HG02885 (cell line): ENCODE results near the gene ZNF592.

Experiments
- ATAC-seq: cut with Tn5 transposase; IDR thresholded peaks from one replicate; pipeline ENCODE4 v1.9.1; 2021; ENCODE audit warnings: mild to moderate bottlenecking; ENCODE audit not compliant: unreplicated experiment, poor library complexity

ZNF592 gene

DNA sequence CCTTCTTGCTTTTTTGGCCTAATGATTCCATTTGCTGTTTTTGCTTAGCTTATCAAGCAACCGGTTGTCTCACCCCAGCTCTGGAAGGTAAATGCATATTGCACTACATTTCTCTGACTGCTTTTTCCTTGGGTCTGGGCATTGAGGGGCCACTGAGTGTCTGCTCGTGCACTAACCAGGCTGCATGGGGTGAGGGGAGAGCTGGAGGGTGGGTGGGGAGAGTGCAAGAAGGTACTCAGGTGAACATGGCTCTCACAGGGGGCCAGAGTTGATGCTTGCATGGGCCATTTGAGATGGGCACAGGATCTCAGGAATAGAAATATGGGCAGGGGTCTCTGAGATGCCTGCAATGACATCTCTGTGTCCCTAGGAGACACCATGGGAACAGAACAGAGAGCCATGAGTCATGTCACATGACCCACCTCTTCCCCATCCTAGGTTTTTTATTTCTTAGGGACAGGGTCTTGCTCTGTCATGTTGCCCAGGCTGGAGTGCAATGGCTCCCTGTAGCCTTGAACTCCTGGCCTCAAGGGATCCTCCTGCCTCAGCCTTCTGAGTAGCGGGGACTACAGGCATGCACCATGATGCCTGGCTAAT, 75.0 kb downstream of the ZNF592 start:
- no peak for ATAC-seq

DNA sequence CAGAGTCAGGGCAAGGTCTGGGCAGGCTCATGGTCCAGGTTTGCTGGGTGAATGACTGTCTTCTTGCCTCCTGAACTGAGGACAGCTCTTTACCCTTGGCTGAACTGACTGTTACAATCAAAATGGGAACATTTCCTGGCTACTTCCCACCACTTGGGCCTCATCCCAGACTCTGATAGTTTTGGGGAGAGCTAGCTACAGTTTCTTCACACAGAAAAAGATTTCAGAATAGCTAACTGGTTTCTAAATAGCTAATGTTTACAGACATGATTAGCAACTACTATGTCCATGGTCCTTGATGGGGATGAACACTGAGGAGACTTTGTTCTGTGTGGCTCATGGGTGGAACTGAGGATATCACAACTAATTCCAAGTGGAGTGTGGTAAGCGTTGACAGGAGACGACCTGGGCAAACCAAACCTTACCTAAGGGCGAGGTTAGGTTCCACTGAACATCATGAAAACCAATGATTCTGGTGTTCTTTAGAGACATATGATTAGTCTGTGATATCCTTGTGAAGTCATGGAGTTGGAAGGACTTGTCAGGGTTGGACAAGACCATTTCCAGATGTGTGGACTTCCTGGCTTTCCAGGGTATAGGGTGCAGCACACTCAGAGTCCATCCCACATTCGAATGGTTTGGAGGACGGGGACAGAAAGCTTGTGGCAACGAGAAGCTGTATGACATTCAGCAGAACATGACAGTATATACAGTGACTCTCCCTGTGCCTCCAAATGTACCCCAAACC, 76.0 kb downstream of the ZNF592 start:
- no peak for ATAC-seq

DNA sequence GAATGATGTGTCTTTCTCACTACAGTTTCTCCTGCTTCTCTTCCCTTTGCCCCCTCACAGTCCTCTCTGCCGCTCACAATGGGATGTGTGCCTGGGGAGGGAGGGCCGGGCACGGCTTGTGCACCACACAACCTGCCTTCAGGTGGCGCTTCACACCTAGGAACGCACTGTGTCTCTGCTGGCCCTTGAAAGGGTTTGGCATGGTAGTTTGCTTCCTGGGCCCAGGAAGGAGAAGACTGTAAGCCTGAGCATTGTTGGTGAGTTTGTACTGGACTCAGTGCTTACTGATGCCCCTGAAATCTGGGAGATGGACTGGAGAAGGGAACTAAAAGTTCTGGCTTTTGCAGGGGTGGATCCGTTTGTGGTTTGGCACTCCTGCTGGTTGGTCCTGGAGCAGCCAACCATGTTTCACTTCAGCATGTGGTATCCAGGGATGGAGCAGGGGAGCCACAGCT, 78.0 kb downstream of the ZNF592 start:
- no peak for ATAC-seq

DNA sequence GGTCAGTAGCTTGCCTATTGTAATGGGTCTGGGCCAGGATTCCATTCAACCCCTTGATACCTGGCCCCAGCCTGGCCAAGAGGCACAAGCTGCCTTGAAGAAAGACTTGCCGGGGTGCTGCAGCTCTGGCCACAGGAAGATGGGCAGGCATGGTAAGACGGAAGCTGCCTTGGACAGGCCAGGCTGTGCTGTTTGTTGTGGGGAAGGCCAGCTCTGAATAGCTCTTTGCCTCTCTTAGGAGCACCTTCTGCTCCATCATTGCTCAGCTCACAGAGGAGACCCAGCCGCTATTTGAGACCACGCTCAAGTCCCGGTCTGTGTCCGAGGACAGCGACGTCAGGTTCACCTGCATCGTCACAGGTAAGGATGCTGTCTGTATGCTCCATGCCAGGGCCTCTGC, 78.9 kb downstream of the ZNF592 start:
- no peak for ATAC-seq

DNA sequence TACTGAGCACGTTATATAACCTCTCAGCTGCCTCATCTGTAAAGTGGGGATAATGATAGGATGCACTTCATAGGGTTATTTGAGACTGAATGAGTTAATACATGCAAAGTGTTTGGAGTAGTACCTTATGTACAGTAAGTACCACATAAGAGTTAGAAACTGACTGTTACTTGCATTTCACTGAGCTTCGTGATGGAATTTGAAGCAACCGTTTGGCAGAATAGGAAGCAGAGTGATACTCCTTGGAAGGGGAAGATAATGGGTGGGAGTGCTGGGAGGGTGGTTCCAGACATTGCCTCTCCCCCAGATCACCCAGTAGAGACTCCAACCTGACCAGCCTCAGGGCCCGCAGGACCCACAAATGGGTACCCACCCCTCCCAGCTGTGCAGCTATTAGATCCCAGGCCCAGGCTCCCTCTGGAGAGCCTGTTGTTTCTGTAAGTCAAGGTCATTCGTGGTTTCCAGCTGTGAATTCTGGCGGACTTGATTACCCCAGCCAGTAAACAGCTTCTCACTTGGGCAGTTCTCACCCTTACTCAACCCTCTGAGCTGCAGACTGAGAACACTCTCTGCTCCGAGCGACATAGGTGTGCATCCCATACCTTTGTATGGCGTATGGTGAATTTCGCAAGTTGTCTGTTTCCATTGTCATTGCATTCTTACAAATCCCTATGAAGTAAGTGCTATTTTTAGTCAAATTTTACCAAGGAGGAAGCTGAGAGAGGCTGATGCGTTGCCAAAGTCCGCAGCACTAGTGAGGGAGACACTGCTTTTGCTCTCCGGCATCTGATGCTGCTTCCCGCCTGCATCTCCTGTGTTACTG, 79.9 kb downstream of the ZNF592 start:
- no peak for ATAC-seq

DNA sequence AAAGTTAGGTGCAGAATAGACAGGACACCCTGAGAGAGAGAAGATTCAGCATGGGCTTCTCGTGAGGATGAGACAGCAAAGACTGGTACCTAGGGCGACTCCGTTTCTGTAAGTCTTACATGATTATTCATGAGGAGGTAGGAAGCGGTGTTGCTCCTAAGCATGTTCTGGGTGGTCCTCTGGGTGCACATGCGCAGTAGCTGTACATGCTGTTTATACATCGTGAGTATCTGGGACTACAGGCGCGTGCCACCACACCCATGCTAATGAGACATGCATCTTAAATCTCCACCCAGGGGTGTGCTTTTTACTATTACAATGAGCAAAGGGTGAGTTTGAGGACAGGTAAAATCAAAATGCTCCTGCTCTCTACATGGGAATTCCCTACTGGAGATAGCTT, 81.0 kb downstream of the ZNF592 start:
- ATAC-seq, result no peak

DNA sequence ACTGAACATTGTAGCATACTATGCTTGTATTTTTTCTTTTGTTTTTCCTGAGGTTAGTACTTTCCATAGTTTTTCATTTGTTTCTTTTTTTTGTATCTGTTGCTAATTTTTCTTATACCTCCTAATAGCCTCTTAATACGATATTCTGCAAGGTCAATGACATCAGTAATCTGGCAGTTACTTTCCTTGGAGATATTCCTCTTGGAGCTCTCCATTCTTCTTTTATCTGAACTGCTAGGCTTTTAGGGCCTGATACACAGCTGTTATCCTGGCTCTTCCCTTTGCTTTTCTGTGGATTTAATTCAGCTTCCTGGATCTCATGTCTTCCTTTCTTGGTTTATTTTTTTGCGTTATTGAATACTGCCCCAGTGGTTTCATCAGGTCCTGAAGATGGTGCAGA, 81.6 kb downstream of the ZNF592 start:
- no peak for ATAC-seq

DNA sequence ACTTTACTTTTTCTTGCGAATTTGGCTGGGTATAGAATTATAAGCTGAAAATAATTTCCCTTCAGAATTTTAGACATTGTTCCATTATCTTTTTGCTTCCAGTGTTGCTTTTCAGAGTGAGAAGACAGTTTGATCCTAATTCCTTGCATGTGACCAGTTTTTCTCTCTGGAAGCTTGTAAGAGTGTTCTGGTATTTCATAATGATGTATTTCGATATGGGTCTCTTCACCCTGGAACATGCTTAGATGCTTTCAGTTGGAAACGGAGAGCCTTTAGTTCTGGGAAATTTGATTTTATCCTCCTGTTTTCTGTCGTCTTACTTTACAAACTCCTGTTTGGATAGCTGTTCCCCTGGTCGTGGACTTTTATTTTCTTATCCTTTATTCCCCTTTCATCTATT, 82.6 kb downstream of the ZNF592 start:
- ATAC-seq, result no peak

DNA sequence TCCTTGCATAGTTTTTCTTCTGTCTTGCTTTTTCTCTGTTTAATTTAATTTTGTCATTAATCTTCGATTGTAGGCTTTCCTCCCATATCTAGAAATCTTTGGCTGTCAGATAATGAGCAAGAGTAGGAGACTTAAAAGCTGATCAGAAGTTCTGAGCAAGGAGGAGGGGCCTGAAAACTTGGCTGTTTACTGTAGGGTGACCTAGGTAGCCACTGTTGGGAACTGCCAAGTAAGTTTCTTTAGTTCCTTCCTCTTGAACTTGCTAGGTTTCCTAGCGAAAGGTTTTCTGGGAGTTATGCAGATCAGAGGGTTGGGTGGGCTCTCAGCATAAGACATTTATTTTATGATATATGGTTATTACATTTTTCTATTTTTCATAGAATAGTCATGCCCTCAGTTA, 83.2 kb downstream of the ZNF592 start:
- ATAC-seq, result no peak

DNA sequence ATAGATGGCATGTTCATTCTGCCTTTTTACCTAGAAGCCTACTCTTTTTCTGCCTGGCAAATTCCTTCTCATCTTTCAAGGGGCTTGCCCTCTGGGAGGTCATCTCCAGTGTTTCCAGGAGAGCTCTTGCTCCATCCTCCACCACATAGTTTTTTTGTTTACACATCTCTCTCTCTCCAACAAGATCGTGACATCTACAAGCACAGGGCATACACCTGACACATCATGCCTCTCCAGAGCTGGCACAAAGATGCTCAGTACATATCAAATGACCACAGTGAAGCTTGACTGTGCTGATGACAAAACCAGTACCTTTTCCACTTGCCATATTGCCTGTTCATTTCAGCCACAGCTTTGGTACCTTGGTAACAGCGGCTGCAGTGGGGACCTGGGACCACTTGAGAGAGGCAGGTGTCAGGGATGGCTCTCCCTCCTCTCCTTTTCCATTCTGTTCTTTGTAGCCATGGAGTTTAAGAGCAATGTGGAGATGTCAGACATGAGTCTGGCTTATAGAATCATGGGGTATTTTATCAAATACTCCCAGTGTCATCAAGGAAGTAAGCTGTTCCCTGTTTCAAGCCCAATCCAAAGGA, 84.2 kb downstream of the ZNF592 start:
- no peak for ATAC-seq

DNA sequence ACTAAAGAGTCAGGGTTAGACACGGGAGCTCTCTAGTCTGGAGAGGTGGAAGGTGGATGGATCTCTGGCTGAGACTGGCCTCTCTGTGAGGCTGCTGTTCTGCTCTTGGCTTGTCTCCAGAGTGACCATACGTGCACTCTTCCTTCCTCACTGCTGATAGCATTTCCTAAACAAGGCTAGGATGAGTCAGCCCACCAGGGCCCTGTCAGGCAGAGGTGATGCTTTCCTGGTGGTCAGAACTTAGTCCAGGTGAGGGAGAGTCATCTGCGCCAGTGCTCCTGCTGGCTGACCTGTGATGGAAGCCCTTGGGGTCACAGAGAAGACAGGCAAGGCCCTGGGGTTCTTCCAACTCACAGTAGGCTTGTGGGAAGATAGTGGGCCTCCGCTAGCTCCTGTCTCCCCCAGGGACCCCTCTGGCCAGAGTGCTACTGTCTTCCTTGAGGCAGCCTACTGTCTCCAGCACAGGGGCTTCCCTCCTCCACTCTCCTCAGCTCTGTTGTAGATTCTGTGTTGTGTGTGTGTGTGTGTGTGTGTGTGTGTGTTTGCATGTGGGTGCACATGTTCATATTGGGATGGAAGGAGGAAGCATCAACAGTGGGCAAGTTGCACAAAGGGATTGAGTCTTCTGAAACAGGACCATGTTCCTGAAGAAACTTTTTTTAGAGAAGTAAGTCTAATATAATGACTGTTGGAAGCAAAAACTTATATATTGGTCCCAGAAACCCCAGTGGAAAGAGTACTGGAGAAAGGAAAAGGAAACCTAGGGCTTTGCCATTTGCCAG, 85.2 kb downstream of the ZNF592 start:
- ATAC-seq, result no peak

DNA sequence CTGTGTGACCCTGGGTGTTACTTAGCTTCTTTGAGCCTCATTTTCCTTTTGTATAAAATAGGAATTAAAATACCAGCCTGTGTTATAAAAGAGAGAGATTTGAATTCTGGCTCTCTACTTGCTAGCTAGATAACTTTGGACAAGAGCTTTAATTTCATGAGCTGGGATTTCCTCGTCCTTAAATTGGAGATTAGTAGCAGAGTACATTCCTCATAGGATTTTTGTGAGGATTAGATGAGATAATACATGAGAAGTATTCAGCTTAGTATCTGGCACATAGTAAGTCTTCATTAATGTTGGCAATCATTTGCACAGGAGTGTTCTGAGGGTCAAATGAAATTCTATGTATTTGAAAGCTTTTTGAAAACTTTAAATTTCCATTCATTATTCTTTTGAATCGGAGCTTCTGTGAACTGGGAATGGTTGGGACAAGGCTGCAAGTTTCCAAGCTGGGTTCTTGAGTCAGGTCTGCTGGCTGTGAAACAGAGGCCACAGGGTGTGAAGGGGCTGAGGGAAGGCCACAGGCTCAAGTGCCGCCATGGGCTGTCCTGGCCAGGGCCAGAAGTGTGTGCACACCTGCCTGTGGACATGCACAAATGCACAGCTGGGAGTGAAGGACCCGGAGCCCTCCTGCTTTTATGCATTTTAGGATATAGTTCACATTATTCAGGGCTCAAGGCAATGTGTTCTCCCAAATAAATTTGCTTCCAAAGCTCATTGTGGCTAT, 86.0 kb downstream of the ZNF592 start:
- no peak for ATAC-seq

DNA sequence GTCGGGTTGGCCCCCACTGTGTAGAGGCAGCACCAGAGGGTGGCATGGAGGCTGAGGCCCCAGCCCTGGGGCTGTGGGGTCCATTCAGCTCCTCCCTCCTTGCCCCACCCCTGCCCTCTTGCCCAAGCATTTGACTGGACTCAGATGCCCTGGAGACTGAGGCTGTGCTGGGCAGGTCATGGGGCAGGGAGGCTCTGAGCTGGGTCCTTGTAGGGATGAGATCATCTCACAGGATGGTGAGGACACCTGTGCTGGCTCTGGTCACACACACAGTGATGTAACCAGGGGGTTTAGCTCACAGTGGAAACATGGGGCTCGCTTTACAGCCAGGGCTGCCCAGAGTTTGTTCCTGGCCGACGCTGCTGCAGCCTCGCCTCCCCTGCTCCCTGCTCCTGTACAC, 86.6 kb downstream of the ZNF592 start:
- no peak for ATAC-seq

DNA sequence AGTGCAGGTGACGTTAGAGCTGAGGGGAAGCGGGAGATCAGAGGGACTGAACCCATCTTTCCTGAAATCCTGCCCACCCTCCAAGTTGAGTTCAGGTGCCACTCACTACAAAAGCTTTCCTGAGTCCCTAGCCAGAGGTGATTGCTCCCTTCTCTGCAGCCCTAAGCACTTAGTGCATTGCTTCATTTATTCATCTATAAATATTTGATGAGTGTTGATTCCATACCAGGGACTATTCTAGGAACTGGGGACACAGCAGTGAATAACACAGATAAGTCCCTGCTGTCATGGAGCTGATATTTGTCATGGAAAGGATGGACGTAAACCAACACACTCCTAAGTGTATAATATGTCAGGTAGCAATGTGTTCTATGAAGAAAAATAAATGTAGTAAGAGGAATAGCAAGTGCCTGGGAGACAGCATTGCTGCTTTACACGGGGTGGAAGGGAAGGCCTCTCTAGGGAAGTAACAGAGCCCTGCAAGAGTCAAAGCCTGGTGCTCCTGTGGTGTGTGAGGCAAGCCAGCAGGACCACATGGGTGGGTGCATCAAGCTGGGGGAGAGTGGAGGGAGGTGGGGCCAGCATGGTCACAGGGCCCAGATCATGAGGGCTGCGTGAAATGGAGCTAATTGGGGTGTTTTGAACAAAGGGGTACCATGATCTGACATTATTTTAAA, 87.4 kb downstream of the ZNF592 start:
- no peak for ATAC-seq

DNA sequence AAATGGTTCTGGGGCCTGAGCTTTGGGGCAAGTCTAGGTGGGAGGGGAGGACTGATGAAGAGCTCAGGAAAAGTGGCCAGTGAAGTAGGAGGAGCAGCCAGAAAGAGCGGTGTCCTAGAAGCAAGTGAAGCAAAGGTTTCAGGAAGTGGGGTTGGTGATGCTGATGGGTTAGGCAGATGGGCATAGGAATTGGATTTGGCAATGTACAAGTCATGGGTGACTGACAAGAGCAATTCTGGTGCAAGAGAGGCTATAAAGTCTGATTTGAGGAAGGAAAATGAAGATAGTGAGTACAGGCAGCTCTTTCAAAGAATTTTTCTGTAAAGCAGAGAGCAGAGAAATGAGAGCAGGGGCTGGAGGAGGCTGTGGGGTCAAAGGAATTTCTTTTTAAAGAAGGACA, 88.5 kb downstream of the ZNF592 start:
- ATAC-seq, result no peak

DNA sequence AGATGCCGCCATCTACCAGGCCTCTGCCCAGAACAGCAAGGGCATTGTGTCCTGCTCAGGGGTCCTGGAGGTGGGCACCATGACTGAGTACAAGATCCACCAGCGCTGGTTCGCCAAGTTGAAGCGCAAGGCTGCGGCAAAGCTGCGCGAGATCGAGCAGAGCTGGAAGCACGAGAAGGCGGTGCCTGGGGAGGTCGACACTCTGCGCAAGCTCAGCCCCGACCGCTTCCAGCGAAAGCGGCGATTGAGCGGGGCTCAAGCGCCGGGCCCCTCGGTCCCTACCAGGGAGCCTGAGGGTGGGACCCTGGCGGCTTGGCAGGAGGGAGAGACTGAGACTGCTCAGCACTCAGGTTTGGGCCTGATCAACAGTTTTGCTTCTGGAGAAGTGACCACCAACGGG, 91.3 kb downstream of the ZNF592 start:
- ATAC-seq, result no peak

DNA sequence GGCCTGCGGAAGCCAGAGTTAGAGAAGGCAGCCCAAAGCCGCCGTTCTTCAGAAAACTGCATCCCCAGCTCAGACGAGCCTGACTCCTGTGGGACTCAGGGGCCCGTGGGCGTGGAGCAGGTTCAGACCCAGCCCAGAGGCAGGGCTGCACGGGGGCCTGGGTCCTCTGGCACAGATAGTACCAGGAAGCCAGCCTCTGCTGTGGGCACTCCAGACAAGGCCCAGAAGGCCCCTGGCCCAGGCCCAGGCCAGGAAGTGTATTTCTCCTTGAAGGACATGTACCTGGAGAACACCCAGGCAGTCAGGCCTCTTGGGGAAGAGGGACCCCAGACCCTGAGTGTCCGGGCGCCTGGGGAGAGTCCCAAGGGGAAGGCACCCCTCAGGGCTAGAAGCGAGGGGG, 91.9 kb downstream of the ZNF592 start:
- no peak for ATAC-seq

DNA sequence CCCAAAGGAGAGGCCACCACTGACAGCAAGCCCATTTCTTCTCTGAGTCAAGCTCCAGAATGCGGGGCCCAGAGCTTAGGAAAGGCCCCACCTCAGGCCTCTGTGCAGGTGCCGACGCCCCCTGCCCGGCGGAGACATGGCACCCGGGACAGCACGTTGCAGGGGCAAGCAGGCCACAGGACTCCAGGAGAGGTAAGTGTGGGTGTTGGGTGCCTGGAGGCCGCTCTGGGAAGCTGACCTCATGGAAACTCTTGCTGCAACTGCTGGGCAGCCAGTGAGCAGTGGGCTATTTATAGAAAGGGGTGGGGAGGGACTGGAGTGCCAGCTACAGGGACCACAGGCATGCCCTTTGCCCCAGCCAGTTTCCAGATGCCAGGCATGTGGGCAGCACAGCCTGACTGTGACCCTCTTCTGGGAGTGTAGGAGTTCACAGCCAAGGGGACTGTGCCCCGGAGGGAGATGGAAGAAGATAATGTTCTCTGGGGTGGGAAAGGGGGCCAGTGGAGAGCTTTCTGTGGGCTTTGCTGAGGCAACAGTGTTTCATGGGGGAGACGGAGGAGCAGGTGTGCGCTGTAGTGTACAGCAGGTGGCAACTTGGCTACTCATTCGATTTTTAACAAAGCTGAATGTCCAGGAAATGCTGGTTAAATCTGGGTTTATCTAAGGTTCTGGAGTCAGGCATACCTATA, 92.5 kb downstream of the ZNF592 start:
- no peak for ATAC-seq

DNA sequence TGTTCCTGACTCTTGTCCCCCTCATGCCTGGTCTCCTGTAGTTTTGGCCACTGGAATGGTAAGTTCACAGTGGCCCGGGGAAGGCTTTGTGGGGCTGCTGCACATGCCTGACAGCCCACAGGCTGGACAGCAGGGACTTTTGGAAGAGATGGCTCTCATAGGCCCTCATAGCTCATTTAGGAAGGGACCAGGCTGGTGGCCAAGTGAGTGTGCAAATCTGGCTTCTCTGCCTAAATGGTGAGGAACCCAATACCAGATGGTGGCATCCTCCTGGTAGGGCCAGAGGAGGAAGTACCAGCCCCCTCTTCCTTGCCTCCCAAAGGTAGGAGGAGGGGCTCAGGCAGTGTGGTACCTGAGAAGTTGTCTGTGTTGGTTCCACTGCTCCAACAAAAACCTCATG, 94.4 kb downstream of the ZNF592 start:
- no peak for ATAC-seq
